Activated CD8-positive, alpha-beta memory T cell treated with anti-CD3 and anti-CD28 coated beads, Interleukin-2, amount 10 ng/mL, durations not matched to agents 7 days and 5 days (primary cell): ENCODE data around the gene CAD. TPM values are rescaled to one million over a fixed set of nuclear protein-coding genes. Genes with fewer than 3 reads are reported as not detected.
"Not testable (repeated sequence)": the region's sequence is repeated elsewhere in the genome, so short reads cannot be mapped to it uniquely, and the experiment has no call there.

ENCODE experiments used
- ATAC-seq: fragments of 150-1000 bp; cut with Tn5 transposase; one replicate; pipeline ENCODE4 v1.10.0; 2021; ENCODE audit warnings: moderate library complexity
- CTCF ChIA-PET: fragments of 350-600 bp; sonication (Branson Sonifier 250); formaldehyde crosslinking; loops from one replicate; lab custom pipeline; 2021; ENCODE audit warnings: antibody characterized with exemption; lab: Charles Lee
- DNase-seq: peaks from one replicate; pipeline ENCODE4 v3.0.0-alpha.2; 2020
- H3K27ac Mint-ChIP-seq: one replicate; pipeline ENCODE4 v1.8.0; 2021; ENCODE audit warnings: mild to moderate bottlenecking, mixed read lengths
- H3K27me3 Mint-ChIP-seq: one replicate; pipeline ENCODE4 v1.8.0; 2021; ENCODE audit warnings: mixed read lengths
- H3K36me3 Mint-ChIP-seq: one replicate; pipeline ENCODE4 v1.8.0; 2021; ENCODE audit warnings: mild to moderate bottlenecking, mixed read lengths
- H3K4me1 Mint-ChIP-seq: one replicate; pipeline ENCODE4 v1.8.0; 2021; ENCODE audit warnings: mixed read lengths
- H3K4me3 Mint-ChIP-seq: one replicate; pipeline ENCODE4 v1.8.0; 2021; ENCODE audit warnings: mild to moderate bottlenecking, moderate library complexity, mixed read lengths
- H3K9me3 Mint-ChIP-seq: one replicate; pipeline ENCODE4 v1.8.0; 2022; ENCODE audit warnings: low read depth, mixed read lengths
- total RNA-seq, 2 experiments: library from RNA; stranded (reverse); gene quantifications; one replicate each; pipeline ENCODE4 v1.2.3, GENCODE V29; 2021

The CAD gene
- total RNA-seq, 2 experiments from 2014 or later, result 78.6 to 99.5 TPM

- Mint-ChIP-seq H3K9me3 (no peaks in the 10 kb centered on the region), H3K36me3 (no peaks in the 10 kb centered on the region), H3K27me3 (peaks cover 54% of the 10 kb centered on the region), H3K4me3 (no peak overlapping the region), H3K27ac (no peak overlapping the region), H3K4me1 (peaks cover 2% of the 10 kb centered on the region)
- ATAC-seq (no peak), DNase-seq (no peak)
- CTCF ChIA-PET, result interaction anchor here (1.9 to 2.5 kb wide), 2 partner anchors 15 to 89 kb away, joined by 5 to 11 read pairs; no protein-coding TSS in a partner anchor
Observed at GRCh38 chr2:27185331-27186026, 31.7 kb upstream of the CAD start.

- CTCF ChIA-PET, result interaction anchor here (0.6 to 1.9 kb wide), 5 partner anchors 10 to 225 kb away, joined by 3 to 6 read pairs (median 5); no protein-coding TSS in a partner anchor
- H3K27me3 Mint-ChIP-seq, result peaks cover 48% of the 10 kb centered on the region
- H3K27ac Mint-ChIP-seq, result no peak overlapping the region
- DNase-seq (no peak), ATAC-seq (no peak)
- H3K4me1 Mint-ChIP-seq, result peaks cover 4% of the 10 kb centered on the region
- no peaks in the 10 kb centered on the region for H3K9me3 Mint-ChIP-seq
- H3K4me3 Mint-ChIP-seq, result no peak overlapping the region
- H3K36me3 Mint-ChIP-seq, result no peaks in the 10 kb centered on the region
Observed at GRCh38 chr2:27186613-27187345, 30.4 kb upstream of the CAD start.

- Mint-ChIP-seq H3K9me3 (no peaks in the 10 kb centered on the region), H3K27ac (no peak overlapping the region), H3K4me1 (peaks cover 2% of the 10 kb centered on the region), H3K4me3 (no peak overlapping the region), H3K27me3 (peaks cover 25% of the 10 kb centered on the region), H3K36me3 (no peaks in the 10 kb centered on the region)
- no peak for DNase-seq
- no peak for ATAC-seq
- CTCF ChIA-PET, result interaction anchor here (1.0 kb wide), 1 partner anchor 56 kb away, joined by 3 read pairs; the partner anchor contains the start of gene PREB
Observed at GRCh38 chr2:27189989-27190388, 27.2 kb upstream of the CAD start.

GRCh38 chr2:27191070-27191829 is 25.9 kb upstream of the CAD start:
- Mint-ChIP-seq H3K4me1 (peaks cover 2% of the 10 kb centered on the region), H3K36me3 (no peaks in the 10 kb centered on the region), H3K4me3 (no peak overlapping the region), H3K27ac (no peak overlapping the region), H3K27me3 (peaks cover 18% of the 10 kb centered on the region), H3K9me3 (no peaks in the 10 kb centered on the region)
- CTCF ChIA-PET, result interaction anchor here (0.6 to 2.0 kb wide), 24 partner anchors 12 to 345 kb away, joined by 3 to 10 read pairs (median 4); partner anchors contain the start of genes PREB and PRR30
- ATAC-seq, result peak; percentile 91
- peak; percentile 70 for DNase-seq

- no peak for ATAC-seq
- Mint-ChIP-seq H3K36me3 (peaks cover 2% of the 10 kb centered on the region), H3K4me1 (peaks cover 2% of the 10 kb centered on the region), H3K4me3 (no peak overlapping the region), H3K27me3 (peaks cover 8% of the 10 kb centered on the region), H3K27ac (no peak overlapping the region), H3K9me3 (no peaks in the 10 kb centered on the region)
- DNase-seq, result no peak
- CTCF ChIA-PET, result interaction anchor here (1.0 to 1.1 kb wide), 2 partner anchors 16 to 233 kb away, joined by 3 read pairs; no protein-coding TSS in a partner anchor
Observed at GRCh38 chr2:27194538-27195354, 22.4 kb upstream of the CAD start.

- CTCF ChIA-PET, result interaction anchor here (1.0 kb wide), 1 partner anchor 15 kb away, joined by 3 read pairs; no protein-coding TSS in a partner anchor
- not testable (repeated sequence) for H3K9me3 Mint-ChIP-seq, H3K36me3 Mint-ChIP-seq, DNase-seq, H3K27me3 Mint-ChIP-seq, H3K4me1 Mint-ChIP-seq, ATAC-seq, H3K4me3 Mint-ChIP-seq, H3K27ac Mint-ChIP-seq
Observed at GRCh38 chr2:27195799-27196198, 21.4 kb upstream of the CAD start.

GRCh38 chr2:27198068-27198467 is 19.1 kb upstream of the CAD start:
- H3K27me3 Mint-ChIP-seq, ATAC-seq, H3K9me3 Mint-ChIP-seq, CTCF ChIA-PET, H3K4me3 Mint-ChIP-seq, H3K4me1 Mint-ChIP-seq, H3K36me3 Mint-ChIP-seq, DNase-seq, H3K27ac Mint-ChIP-seq: not testable (repeated sequence)

- DNase-seq, result no peak
- CTCF ChIA-PET, result no interaction called here
Observed at GRCh38 chr2:27198627-27199026, 18.5 kb upstream of the CAD start.

GRCh38 chr2:27199241-27199640 is 17.9 kb upstream of the CAD start:
- Mint-ChIP-seq H3K27me3 (peaks cover 3% of the 10 kb centered on the region), H3K4me1 (no peaks in the 10 kb centered on the region), H3K4me3 (no peak overlapping the region), H3K36me3 (peaks cover 2% of the 10 kb centered on the region), H3K27ac (no peak overlapping the region), H3K9me3 (no peaks in the 10 kb centered on the region)
- ATAC-seq (no peak), DNase-seq (no peak)
- CTCF ChIA-PET, result interaction anchor here (1.8 kb wide), 1 partner anchor 29 kb away, joined by 3 read pairs; no protein-coding TSS in a partner anchor

More at GRCh38 chr2:27198627-27199026, 18.5 kb upstream of the CAD start:
- ATAC-seq, result no peak
- no peaks in the 10 kb centered on the region for H3K9me3 Mint-ChIP-seq
- peaks cover 2% of the 10 kb centered on the region for H3K36me3 Mint-ChIP-seq
- no peak overlapping the region for H3K4me3 Mint-ChIP-seq
- H3K27ac Mint-ChIP-seq, result no peak overlapping the region
- H3K4me1 Mint-ChIP-seq, result no peaks in the 10 kb centered on the region
- H3K27me3 Mint-ChIP-seq, result peaks cover 3% of the 10 kb centered on the region

GRCh38 chr2:27201675-27202074 is 15.5 kb upstream of the CAD start:
- no peak for DNase-seq
- Mint-ChIP-seq H3K4me3 (no peak overlapping the region), H3K4me1 (peaks cover 10% of the 10 kb centered on the region), H3K9me3 (no peaks in the 10 kb centered on the region), H3K27me3 (no peaks in the 10 kb centered on the region), H3K36me3 (peaks cover 9% of the 10 kb centered on the region), H3K27ac (no peak overlapping the region)
- CTCF ChIA-PET, result no interaction called here
- no peak for ATAC-seq

GRCh38 chr2:27202854-27203253 is 14.3 kb upstream of the CAD start:
- Mint-ChIP-seq H3K4me3 (no peak overlapping the region), H3K27ac (no peak overlapping the region), H3K36me3 (peaks cover 9% of the 10 kb centered on the region), H3K9me3 (no peaks in the 10 kb centered on the region), H3K4me1 (peaks cover 10% of the 10 kb centered on the region), H3K27me3 (no peaks in the 10 kb centered on the region)
- DNase-seq (no peak), ATAC-seq (no peak)
- CTCF ChIA-PET, result interaction anchor here (1.2 to 1.9 kb wide), 3 partner anchors 11 to 69 kb away, joined by 3 to 11 read pairs (median 4); no protein-coding TSS in a partner anchor

- no peak for DNase-seq
- Mint-ChIP-seq H3K27ac (no peak overlapping the region), H3K36me3 (peaks cover 9% of the 10 kb centered on the region), H3K27me3 (no peaks in the 10 kb centered on the region), H3K9me3 (no peaks in the 10 kb centered on the region), H3K4me3 (no peak overlapping the region), H3K4me1 (peaks cover 15% of the 10 kb centered on the region)
- no peak for ATAC-seq
- CTCF ChIA-PET, result interaction anchor here (1.2 to 1.9 kb wide), 3 partner anchors 12 to 70 kb away, joined by 3 to 11 read pairs (median 4); no protein-coding TSS in a partner anchor
Observed at GRCh38 chr2:27203741-27204140, 13.4 kb upstream of the CAD start.
